GM12878 (cell line): ENCODE data around the gene AGER. TPM values are rescaled to one million over a fixed set of nuclear protein-coding genes. Genes with fewer than 3 reads are reported as not detected.

Experiments
- ATAC-seq: fragments of 200-7000 bp; cut with Tn5 transposase; 3 replicates; pipeline ENCODE4 v1.9.1; 2020; ENCODE audit warnings: mild to moderate bottlenecking, moderate library complexity
- BruUV-seq: library from RNA; stranded (reverse); fragments of 400-500 nt; replicated peaks from 2 replicates; lab custom pipeline; 2021; lab: Mats Ljungman, UMichigan
- CTCF ChIA-PET: fragments of 300-600 bp; sonication (Branson Sonifier 250); formaldehyde crosslinking; extraction: SDS; loops from one replicate; lab custom pipeline; 2021; ENCODE audit warnings: inconsistent platforms; lab: Yijun Ruan, JAX
- POLR2A ChIA-PET: fragments of 350-600 bp; formaldehyde crosslinking; extraction: SDS; loops from one replicate; lab custom pipeline; 2021; ENCODE audit warnings: inconsistent platforms; lab: Charles Lee
- RAD21 ChIA-PET: fragments of 300-600 bp; sonication (Branson Sonifier 250); formaldehyde crosslinking; loops from one replicate; lab custom pipeline; 2023; ENCODE audit warnings: antibody characterized with exemption; ENCODE audit not compliant: unreplicated experiment; lab: Charles Lee
- SMC1A ChIA-PET: fragments of 300-600 bp; sonication (Branson Sonifier 250); formaldehyde crosslinking; loops from one replicate; lab custom pipeline; 2023; ENCODE audit not compliant: unreplicated experiment, uncharacterized antibody; lab: Charles Lee
- DNase-seq: peaks from one replicate; pipeline ENCODE4 v3.0.0-alpha.2; 2011; ENCODE audit warnings: low read depth, low spot score
- FAIRE-seq: peaks from 3 replicates; lab custom pipeline; 2011; peaks lifted over from hg19 to GRCh38; lab: Jason Lieb, UNC
- H2AFZ ChIP-seq: 2 replicates; pipeline ENCODE4 v1.6.0; 2011; ENCODE audit warnings: low read depth, low read length, control low read depth; ENCODE audit not compliant: control insufficient read depth
- H3K27ac ChIP-seq: 2 replicates; pipeline ENCODE4 v1.5.1; 2011; ENCODE audit warnings: control low read depth; ENCODE audit not compliant: control insufficient read depth, insufficient read depth
- H3K27me3 ChIP-seq, 2 experiments: replicated peaks in 1 of 2; 2 replicates each; pipeline versions ENCODE4 v1.6.0 to v1.6.1; 2011; ENCODE audit warnings: low read length in 1 of 2; ENCODE audit not compliant: control insufficient read depth in 2 of 2, insufficient read depth in 2 of 2
- H3K36me3 ChIP-seq, 2 experiments: 2 replicates each; pipeline ENCODE4 v1.5.1; 2011; ENCODE audit warnings: low read length in 1 of 2; ENCODE audit not compliant: control insufficient read depth in 2 of 2, insufficient read depth in 2 of 2
- H3K4me1 ChIP-seq: 2 replicates; pipeline ENCODE4 v1.6.1; 2011; ENCODE audit warnings: mild to moderate bottlenecking, low read length, moderate library complexity, mixed read lengths; ENCODE audit not compliant: control insufficient read depth, insufficient read depth
- H3K4me2 ChIP-seq: 2 replicates; pipeline ENCODE4 v1.6.0; 2011; ENCODE audit warnings: control low read depth; ENCODE audit not compliant: control insufficient read depth, insufficient read depth
- H3K4me3 ChIP-seq: fragments of 200-600 bp; sonication (generic); 2 replicates; pipeline ENCODE4 v1.5.1; 2016
- H3K79me2 ChIP-seq: 2 replicates; pipeline ENCODE4 v1.6.0; 2011; ENCODE audit warnings: low read length; ENCODE audit not compliant: control insufficient read depth, insufficient read depth
- H3K9ac ChIP-seq: 2 replicates; pipeline ENCODE4 v1.8.0; 2011; ENCODE audit warnings: low read length, control low read depth, mixed read lengths; ENCODE audit not compliant: control insufficient read depth, insufficient read depth
- H3K9me3 ChIP-seq: replicated peaks from 3 replicates; pipeline ENCODE4 v1.5.1; 2011; ENCODE audit warnings: mild to moderate bottlenecking, low read length; ENCODE audit not compliant: control insufficient read depth, insufficient read depth
- H4K20me1 ChIP-seq: 2 replicates; pipeline ENCODE4 v1.6.0; 2011; ENCODE audit not compliant: control insufficient read depth, insufficient read depth
- BACH1 ChIP-seq: fragments of 450-650 bp; IDR thresholded peaks from 2 replicates; pipeline ENCODE4 v1.6.1; 2017; ENCODE audit warnings: mild to moderate bottlenecking, borderline replicate concordance
- BMI1 ChIP-seq: fragments of 450-650 bp; IDR thresholded peaks from 2 replicates; pipeline ENCODE4 v1.6.1; 2016; ENCODE audit warnings: mild to moderate bottlenecking, moderate library complexity, borderline replicate concordance
- CHD1 ChIP-seq: IDR thresholded peaks from 2 replicates; pipeline ENCODE4 v1.6.1; 2012; ENCODE audit warnings: low read depth, low read length, improper control_type of control experiment
- CREB1 ChIP-seq: IDR thresholded peaks from 2 replicates; pipeline ENCODE4 v1.6.1; 2012; ENCODE audit warnings: low read depth, mild to moderate bottlenecking, inconsistent platforms
- DPF2 ChIP-seq: fragments of 450-650 bp; IDR thresholded peaks from 2 replicates; pipeline ENCODE4 v1.6.1; 2017; ENCODE audit warnings: mild to moderate bottlenecking
- ESRRA ChIP-seq: IDR thresholded peaks from 2 replicates; pipeline ENCODE4 v1.6.1; 2012; ENCODE audit warnings: mild to moderate bottlenecking, low read length, improper control_type of control experiment
- EZH2 ChIP-seq: IDR thresholded peaks from 2 replicates; pipeline ENCODE4 v1.6.1; 2012; ENCODE audit warnings: low read depth, mild to moderate bottlenecking, control low read depth, inconsistent platforms, low read length, borderline replicate concordance; ENCODE audit not compliant: control insufficient read depth
- FOXK2 ChIP-seq: fragments of 450-650 bp; IDR thresholded peaks from 2 replicates; pipeline ENCODE4 v1.6.1; 2017; ENCODE audit warnings: mild to moderate bottlenecking, moderate library complexity
- PAX5 ChIP-seq: IDR thresholded peaks from 2 replicates; pipeline ENCODE4 v1.6.1; 2011; ENCODE audit warnings: low read depth, low read length, borderline replicate concordance
- POLR2A ChIP-seq: IDR thresholded peaks from 2 replicates; pipeline ENCODE4 v1.6.1; 2011; ENCODE audit warnings: low read depth, mild to moderate bottlenecking, low read length
- POLR2AphosphoS5 ChIP-seq: IDR thresholded peaks from 2 replicates; pipeline ENCODE4 v1.6.1; 2011; ENCODE audit warnings: mild to moderate bottlenecking, low read length, inconsistent platforms
- RCOR1 ChIP-seq: conservative IDR thresholded peaks from 2 replicates; pipeline ENCODE4 v1.6.1; 2012; ENCODE audit warnings: low read depth, low read length, improper control_type of control experiment
- TCF7 ChIP-seq: IDR thresholded peaks from 2 replicates; pipeline ENCODE4 v1.6.1; 2014; ENCODE audit warnings: antibody characterized with exemption, borderline replicate concordance
- WGBS: methylation state at CpG from one replicate; pipeline ENCODE4 v1.1.6; 2016; ENCODE audit warnings: low lambda C conversion rate; ENCODE audit not compliant: insufficient replicate concordance, insufficient coverage; ENCODE audit errors: missing lambda C conversion rate; 5-methylcytosine and 5-hydroxymethylcytosine counted together
- in situ Hi-C: fragments of 300-500 bp; cut with MboI; formaldehyde crosslinking; loops from 9 replicates; pipeline ENCODE4 v1.14.3; 2018; ENCODE audit warnings: mixed read lengths
- intact Hi-C: fragments of 100-400 bp; cut with micrococcal nuclease; formaldehyde crosslinking; loops from one replicate; pipeline ENCODE4 v1.14.2; 2022; ENCODE audit not compliant: unreplicated experiment
- polyA plus RNA-seq, 11 experiments: library from polyadenylated mRNA; depleted of rRNA in 4 of 11; unstranded in 6 of 11; stranded (reverse) in 5 of 11; fragments of >200 nt; fragmentation: Nextera tagmentation in 4 of 11; fragmentation: Illumina TruSeq in 1 of 11; extraction: Ambion mirVana in 4 of 11; extraction: Trizol in 1 of 11; gene quantifications; 1 replicate in 1 of 11; 2 replicates in 10 of 11; pipeline versions ENCODE4 v1.2.1 to v1.2.3, GENCODE V29; 2011 to 2016; ENCODE audit warnings: inconsistent platforms in 2 of 11, missing spikeins in 2 of 11, low read depth in 1 of 11
- total RNA-seq, 4 experiments: library from RNA; depleted of rRNA in 3 of 4; stranded (reverse); fragments of >200 nt in 3 of 4; fragmentation: Illumina TruSeq in 1 of 4; extraction: Trizol in 1 of 4; gene quantifications; 2 replicates each; pipeline versions ENCODE4 v1.2.1 to v1.2.3, GENCODE V29; 2013 to 2021
- TF ChIP-seq, protein P1 (sequence below): fragments of 450-650 bp; IDR thresholded peaks from 2 replicates; pipeline ENCODE4 v1.6.1; 2016; ENCODE audit warnings: mild to moderate bottlenecking
- TF ChIP-seq, protein P2 (sequence below): fragments of 450-650 bp; IDR thresholded peaks from 2 replicates; pipeline ENCODE4 v1.6.1; 2017; ENCODE audit warnings: antibody characterized with exemption, mild to moderate bottlenecking, moderate library complexity
- TF ChIP-seq, protein P3 (sequence below): fragments of 450-650 bp; formaldehyde crosslinking; IDR thresholded peaks from 2 replicates; pipeline ENCODE4 v1.4.0; 2022; ENCODE audit warnings: mild to moderate bottlenecking, moderate library complexity

AGER gene
- total and polyA plus RNA-seq, 10 of the 15 experiments (the other 5 are each of a cell fraction or from before 2014, with no cell fraction given) = 1.1 to 18.2 (median 3.9) TPM

DNA sequence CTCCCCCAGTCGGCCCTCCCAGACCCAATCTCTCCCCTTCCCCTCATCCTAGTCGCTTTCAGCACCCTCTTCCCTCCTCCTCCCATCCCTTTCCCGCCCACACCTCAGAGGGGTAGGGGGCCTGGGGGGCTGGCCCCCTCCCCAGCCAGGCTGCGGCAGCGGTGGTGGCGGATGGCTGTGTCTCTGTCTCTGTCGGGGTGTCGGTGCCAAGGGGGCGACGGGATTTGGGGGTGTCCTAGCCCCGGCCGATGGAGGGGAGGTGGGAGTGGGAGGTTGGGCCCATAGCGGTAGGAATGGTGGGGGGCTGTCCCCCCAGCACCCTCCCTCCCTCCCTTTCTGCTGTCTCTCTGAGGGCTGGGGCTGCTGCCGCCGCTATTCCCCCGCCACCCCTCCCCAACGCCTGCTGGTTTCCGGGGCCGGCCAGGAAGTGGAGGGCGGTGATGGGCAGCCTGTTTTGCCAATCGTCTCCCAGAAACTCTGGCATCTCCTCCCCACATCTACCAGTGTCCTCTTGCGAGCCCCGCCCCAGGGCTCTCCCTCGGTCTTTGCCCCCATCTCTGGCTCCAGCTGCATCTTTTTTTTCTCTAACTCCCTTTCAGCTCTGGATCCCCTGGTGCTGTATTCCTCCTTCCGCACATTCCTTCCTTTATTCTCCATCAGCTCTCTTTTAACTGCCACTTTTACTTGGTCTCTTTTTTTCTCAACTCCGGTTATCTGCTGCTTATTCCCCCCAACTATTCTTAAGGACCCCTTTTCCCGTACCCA, 8.2 kb downstream of the AGER start, which contains the start of gene AGPAT1:
Gene AGPAT1 (minus strand): TSS at position 374 of the 765 bp plus-strand sequence. CDS start 4,588 bp downstream, outside the sequence.
- Histone ChIP-seq H3K9ac (peak within 1 kb of the TSS; percentile 74), H3K27ac (peak within 1 kb of the TSS; percentile 79), H4K20me1 (no peaks in the 10 kb centered on the region), H3K4me3 (peak within 1 kb of the TSS; percentile 96), H3K9me3 (no peaks in the 10 kb centered on the region), H3K36me3 (no peaks in the 10 kb centered on the region; a peak in 1 of 4 replicates), H3K79me2 (peaks cover 22% of the 10 kb centered on the region), H3K27me3 (no peaks in the 10 kb centered on the region), H3K4me2 (peak within 1 kb of the TSS; percentile 68), H3K4me1 (peaks cover 10% of the 10 kb centered on the region), H2AFZ (peak within 1 kb of the TSS; percentile 78)
- ChIA-PET RAD21 (interaction anchor here (2.5 to 2.6 kb wide), 2 partner anchors 17 to 20 kb away, joined by 17 to 21 read pairs; partner anchors contain the start of gene GPSM3), SMC1A (interaction anchor here (1.3 to 4.2 kb wide), 4 partner anchors 16 to 46 kb away, joined by 3 to 41 read pairs (median 14); partner anchors contain the start of genes ATF6B, FKBPL, GPSM3 and PBX2), CTCF (interaction anchor here (0.9 to 1.8 kb wide), 4 partner anchors 10 to 59 kb away, joined by 3 to 5 read pairs (median 4); no protein-coding TSS in a partner anchor), POLR2A (interaction anchor here (0.5 to 5.7 kb wide), 8 partner anchors 14 to 1561 kb away, joined by 3 to 123 read pairs (median 5); partner anchors contain the start of genes ATF6B, FKBPL, GPSM3 and PBX2)
- BruUV-seq = no TSS peak
- ATAC-seq = peak; percentile 75
- intact Hi-C loops (loop anchor here (2.0 kb wide), 2 partner anchors 15 to 57 kb away; partner anchors contain the start of gene PBX2), in situ Hi-C loops (no loop called here)
- DNase-seq = peak; percentile 92
- 1% methylated on average over 23 of the region's 27 CpGs for WGBS
- peak; percentile 86 for FAIRE-seq
- TF ChIP-seq CHD1 = no peak
- TF ChIP-seq RCOR1 = no peak
- TF ChIP-seq BACH1 = peak; percentile 38; the same call in 1 of the 2 replicates
- TF ChIP-seq FOXK2 = no peak
- TF ChIP-seq, protein P1, sequence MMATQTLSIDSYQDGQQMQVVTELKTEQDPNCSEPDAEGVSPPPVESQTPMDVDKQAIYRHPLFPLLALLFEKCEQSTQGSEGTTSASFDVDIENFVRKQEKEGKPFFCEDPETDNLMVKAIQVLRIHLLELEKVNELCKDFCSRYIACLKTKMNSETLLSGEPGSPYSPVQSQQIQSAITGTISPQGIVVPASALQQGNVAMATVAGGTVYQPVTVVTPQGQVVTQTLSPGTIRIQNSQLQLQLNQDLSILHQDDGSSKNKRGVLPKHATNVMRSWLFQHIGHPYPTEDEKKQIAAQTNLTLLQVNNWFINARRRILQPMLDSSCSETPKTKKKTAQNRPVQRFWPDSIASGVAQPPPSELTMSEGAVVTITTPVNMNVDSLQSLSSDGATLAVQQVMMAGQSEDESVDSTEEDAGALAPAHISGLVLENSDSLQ = peak; percentile 99
- no peak for TF ChIP-seq BMI1
- peak; percentile 75 for TF ChIP-seq POLR2A
- TF ChIP-seq, protein P2, sequence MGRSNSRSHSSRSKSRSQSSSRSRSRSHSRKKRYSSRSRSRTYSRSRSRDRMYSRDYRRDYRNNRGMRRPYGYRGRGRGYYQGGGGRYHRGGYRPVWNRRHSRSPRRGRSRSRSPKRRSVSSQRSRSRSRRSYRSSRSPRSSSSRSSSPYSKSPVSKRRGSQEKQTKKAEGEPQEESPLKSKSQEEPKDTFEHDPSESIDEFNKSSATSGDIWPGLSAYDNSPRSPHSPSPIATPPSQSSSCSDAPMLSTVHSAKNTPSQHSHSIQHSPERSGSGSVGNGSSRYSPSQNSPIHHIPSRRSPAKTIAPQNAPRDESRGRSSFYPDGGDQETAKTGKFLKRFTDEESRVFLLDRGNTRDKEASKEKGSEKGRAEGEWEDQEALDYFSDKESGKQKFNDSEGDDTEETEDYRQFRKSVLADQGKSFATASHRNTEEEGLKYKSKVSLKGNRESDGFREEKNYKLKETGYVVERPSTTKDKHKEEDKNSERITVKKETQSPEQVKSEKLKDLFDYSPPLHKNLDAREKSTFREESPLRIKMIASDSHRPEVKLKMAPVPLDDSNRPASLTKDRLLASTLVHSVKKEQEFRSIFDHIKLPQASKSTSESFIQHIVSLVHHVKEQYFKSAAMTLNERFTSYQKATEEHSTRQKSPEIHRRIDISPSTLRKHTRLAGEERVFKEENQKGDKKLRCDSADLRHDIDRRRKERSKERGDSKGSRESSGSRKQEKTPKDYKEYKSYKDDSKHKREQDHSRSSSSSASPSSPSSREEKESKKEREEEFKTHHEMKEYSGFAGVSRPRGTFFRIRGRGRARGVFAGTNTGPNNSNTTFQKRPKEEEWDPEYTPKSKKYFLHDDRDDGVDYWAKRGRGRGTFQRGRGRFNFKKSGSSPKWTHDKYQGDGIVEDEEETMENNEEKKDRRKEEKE = no peak
- no peak for TF ChIP-seq PAX5
- no peak for TF ChIP-seq EZH2
- TF ChIP-seq, protein P3, sequence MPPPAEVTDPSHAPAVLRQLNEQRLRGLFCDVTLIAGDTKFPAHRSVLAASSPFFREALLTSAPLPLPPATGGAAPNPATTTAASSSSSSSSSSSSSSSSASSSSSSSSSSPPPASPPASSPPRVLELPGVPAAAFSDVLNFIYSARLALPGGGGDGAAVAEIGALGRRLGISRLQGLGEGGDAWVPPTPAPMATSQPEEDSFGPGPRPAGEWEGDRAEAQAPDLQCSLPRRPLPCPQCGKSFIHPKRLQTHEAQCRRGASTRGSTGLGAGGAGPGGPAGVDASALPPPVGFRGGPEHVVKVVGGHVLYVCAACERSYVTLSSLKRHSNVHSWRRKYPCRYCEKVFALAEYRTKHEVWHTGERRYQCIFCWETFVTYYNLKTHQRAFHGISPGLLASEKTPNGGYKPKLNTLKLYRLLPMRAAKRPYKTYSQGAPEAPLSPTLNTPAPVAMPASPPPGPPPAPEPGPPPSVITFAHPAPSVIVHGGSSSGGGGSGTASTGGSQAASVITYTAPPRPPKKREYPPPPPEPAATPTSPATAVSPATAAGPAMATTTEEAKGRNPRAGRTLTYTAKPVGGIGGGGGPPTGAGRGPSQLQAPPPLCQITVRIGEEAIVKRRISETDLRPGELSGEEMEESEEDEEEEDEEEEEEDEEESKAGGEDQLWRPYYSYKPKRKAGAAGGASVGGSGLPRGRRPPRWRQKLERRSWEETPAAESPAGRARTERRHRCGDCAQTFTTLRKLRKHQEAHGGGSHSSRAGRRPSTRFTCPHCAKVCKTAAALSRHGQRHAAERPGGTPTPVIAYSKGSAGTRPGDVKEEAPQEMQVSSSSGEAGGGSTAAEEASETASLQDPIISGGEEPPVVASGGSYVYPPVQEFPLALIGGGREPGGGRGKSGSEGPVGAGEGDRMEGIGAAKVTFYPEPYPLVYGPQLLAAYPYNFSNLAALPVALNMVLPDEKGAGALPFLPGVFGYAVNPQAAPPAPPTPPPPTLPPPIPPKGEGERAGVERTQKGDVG (CRISPR knock-in tag) = no peak
- TF ChIP-seq TCF7 = no peak
- TF ChIP-seq CREB1 = peak; percentile 69
- TF ChIP-seq POLR2AphosphoS5 = peak; percentile 68; the same call in 1 of the 2 replicates
- TF ChIP-seq ESRRA = no peak
- TF ChIP-seq DPF2 = peak; percentile 94
